Panc1 (cell line): ENCODE measurements around the gene KCNJ11. TPM values are rescaled to one million over a fixed set of nuclear protein-coding genes. Genes with fewer than 3 reads are reported as not detected.

ENCODE experiments used
- ATAC-seq: fragments of 200-7000 bp; cut with Tn5 transposase; 2 replicates; pipeline ENCODE4 v1.9.1; 2020; ENCODE audit warnings: mild to moderate bottlenecking, moderate library complexity
- BruUV-seq: library from RNA; stranded (reverse); fragments of 400-500 nt; replicated peaks from 2 replicates; lab custom pipeline; 2021; lab: Mats Ljungman, UMichigan
- CTCF ChIA-PET: fragments of 300-600 bp; sonication (Branson Sonifier 250); formaldehyde crosslinking; loops from one replicate; lab custom pipeline; 2022; ENCODE audit warnings: antibody characterized with exemption; lab: Charles Lee
- POLR2A ChIA-PET: fragments of 300-600 bp; sonication (Branson Sonifier 250); formaldehyde crosslinking; loops from one replicate; lab custom pipeline; 2022; ENCODE audit warnings: antibody characterized with exemption; lab: Charles Lee
- DNase-seq: peaks from one replicate; pipeline ENCODE4 v3.0.0-alpha.2; 2010; ENCODE audit warnings: low read depth, low spot score
- H3K27ac ChIP-seq: 2 replicates; pipeline ENCODE4 v1.5.1; 2011; ENCODE audit warnings: mild to moderate bottlenecking, low read length, inconsistent platforms
- H3K27me3 ChIP-seq: fragments of 200-500 bp; sonication (Bioruptor generic); 2 replicates; pipeline ENCODE4 v1.6.0; 2014; ENCODE audit warnings: low read length, inconsistent platforms; ENCODE audit not compliant: control insufficient read depth, insufficient read depth
- H3K36me3 ChIP-seq: fragments of 200-500 bp; sonication (Bioruptor generic); 2 replicates; pipeline ENCODE4 v1.5.1; 2014; ENCODE audit warnings: inconsistent platforms, mild to moderate bottlenecking, low read length, moderate library complexity; ENCODE audit not compliant: control insufficient read depth, insufficient read depth
- H3K4me1 ChIP-seq: 2 replicates; pipeline ENCODE4 v1.5.1; 2011; ENCODE audit warnings: inconsistent platforms, mild to moderate bottlenecking, low read length, moderate library complexity; ENCODE audit not compliant: control insufficient read depth, insufficient read depth
- H3K4me3 ChIP-seq, 2 experiments: 2 replicates each; pipeline ENCODE4 v1.5.1; 2011 to 2012; ENCODE audit warnings: low read depth in 2 of 2, low read length in 2 of 2, mild to moderate bottlenecking in 2 of 2, inconsistent platforms in 1 of 2, moderate library complexity in 1 of 2
- H3K9me3 ChIP-seq: fragments of 200-500 bp; sonication (Bioruptor generic); 2 replicates; pipeline ENCODE4 v1.5.1; 2014; ENCODE audit warnings: low read depth, mild to moderate bottlenecking, inconsistent platforms, low read length, moderate library complexity; ENCODE audit not compliant: control insufficient read depth, insufficient read depth
- POLR2AphosphoS5 ChIP-seq: IDR thresholded peaks from 2 replicates; pipeline ENCODE4 v1.6.1; 2012; ENCODE audit warnings: mild to moderate bottlenecking, low read depth, low read length, moderate library complexity
- REST ChIP-seq, 2 experiments: IDR thresholded peaks; 2 replicates each; pipeline ENCODE4 v1.6.1; 2011 to 2012; ENCODE audit warnings: low read depth in 2 of 2, control low read depth in 1 of 2, low read length in 1 of 2, mild to moderate bottlenecking in 1 of 2, moderate library complexity in 1 of 2; ENCODE audit not compliant: insufficient read depth in 1 of 2
- SIN3A ChIP-seq: IDR thresholded peaks from 2 replicates; pipeline ENCODE4 v1.6.1; 2012; ENCODE audit warnings: low read depth, mild to moderate bottlenecking, low read length, moderate library complexity, borderline replicate concordance; ENCODE audit not compliant: insufficient read depth
- TCF7L2 ChIP-seq: IDR thresholded peaks from 2 replicates; pipeline ENCODE4 v1.6.1; 2011; ENCODE audit warnings: mild to moderate bottlenecking, low read depth, low read length, inconsistent platforms
- in situ Hi-C: cut with HindIII; loops from 2 replicates; pipeline ENCODE4 v1.10.0; 2016; ENCODE audit warnings: low sequenced_read_pairs, low pct_unique_long_range_greater_than_20kb
- intact Hi-C: fragments of 100-400 bp; cut with micrococcal nuclease; formaldehyde crosslinking; loops from one replicate; pipeline ENCODE4 v1.10.0; 2022; ENCODE audit not compliant: unreplicated experiment
- total RNA-seq: library from RNA; stranded (reverse); gene quantifications from one replicate; pipeline ENCODE4 v1.2.1, GENCODE V29; 2021; ENCODE audit not compliant: unreplicated experiment
- TF ChIP-seq, protein P1 (sequence below): fragments of 450-650 bp; IDR thresholded peaks from 2 replicates; pipeline ENCODE4 v1.5.1; 2017; ENCODE audit warnings: mild to moderate bottlenecking

KCNJ11 gene
- total RNA-seq, 1 experiment from 2014 or later: 0.67 TPM

DNA sequence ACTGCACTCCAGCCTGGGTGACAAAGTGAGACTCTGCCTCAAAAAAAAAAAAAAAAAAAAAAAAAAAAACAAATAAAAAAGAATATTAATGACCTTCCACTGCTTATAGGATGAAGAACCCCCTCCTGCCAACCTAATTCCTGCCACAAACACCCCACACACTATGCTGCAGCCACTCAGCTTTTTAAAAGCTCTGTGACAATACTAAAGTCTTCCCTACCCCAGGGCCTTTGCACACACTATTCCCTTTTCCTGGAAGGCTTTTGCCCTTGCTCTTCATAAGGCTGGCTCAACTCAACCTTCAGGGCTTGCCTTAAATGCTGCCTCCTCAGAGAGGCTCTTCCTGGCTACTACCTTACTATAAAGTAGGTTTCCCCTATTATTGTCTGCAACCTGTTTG, 10.8 kb upstream of the KCNJ11 start:
- no peak overlapping the region for H3K27ac ChIP-seq
- intact Hi-C loops (no loop called here), in situ Hi-C loops (no loop called here)
- no peaks in the 10 kb centered on the region for H3K27me3 ChIP-seq
- BruUV-seq: no TSS peak
- CTCF ChIA-PET: no interaction called here
- TF ChIP-seq, protein P1, sequence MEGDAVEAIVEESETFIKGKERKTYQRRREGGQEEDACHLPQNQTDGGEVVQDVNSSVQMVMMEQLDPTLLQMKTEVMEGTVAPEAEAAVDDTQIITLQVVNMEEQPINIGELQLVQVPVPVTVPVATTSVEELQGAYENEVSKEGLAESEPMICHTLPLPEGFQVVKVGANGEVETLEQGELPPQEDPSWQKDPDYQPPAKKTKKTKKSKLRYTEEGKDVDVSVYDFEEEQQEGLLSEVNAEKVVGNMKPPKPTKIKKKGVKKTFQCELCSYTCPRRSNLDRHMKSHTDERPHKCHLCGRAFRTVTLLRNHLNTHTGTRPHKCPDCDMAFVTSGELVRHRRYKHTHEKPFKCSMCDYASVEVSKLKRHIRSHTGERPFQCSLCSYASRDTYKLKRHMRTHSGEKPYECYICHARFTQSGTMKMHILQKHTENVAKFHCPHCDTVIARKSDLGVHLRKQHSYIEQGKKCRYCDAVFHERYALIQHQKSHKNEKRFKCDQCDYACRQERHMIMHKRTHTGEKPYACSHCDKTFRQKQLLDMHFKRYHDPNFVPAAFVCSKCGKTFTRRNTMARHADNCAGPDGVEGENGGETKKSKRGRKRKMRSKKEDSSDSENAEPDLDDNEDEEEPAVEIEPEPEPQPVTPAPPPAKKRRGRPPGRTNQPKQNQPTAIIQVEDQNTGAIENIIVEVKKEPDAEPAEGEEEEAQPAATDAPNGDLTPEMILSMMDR: no peak
- TF ChIP-seq POLR2AphosphoS5 (no peak), TCF7L2 (no peak), REST (IDR thresholded peaks at IDR 0.05; ENCODE audit: insufficient read depth in 1 of 2, low read depth in 2 of 2, low read length in 1 of 2) (no peak), SIN3A (no peak)
- H3K4me3 ChIP-seq: no peak overlapping the region
- no peaks in the 10 kb centered on the region for H3K36me3 ChIP-seq
- ATAC-seq (no peak), DNase-seq (no peak)
- no peaks in the 10 kb centered on the region for H3K9me3 ChIP-seq
- POLR2A ChIA-PET: no interaction called here
- no peaks in the 10 kb centered on the region for H3K4me1 ChIP-seq

- Histone ChIP-seq H3K4me3 (no peak overlapping the region), H3K9me3 (no peaks in the 10 kb centered on the region), H3K36me3 (no peaks in the 10 kb centered on the region), H3K27me3 (no peaks in the 10 kb centered on the region), H3K27ac (no peak overlapping the region), H3K4me1 (no peaks in the 10 kb centered on the region)
- in situ Hi-C loops: no loop called here
- ATAC-seq (no peak), DNase-seq (no peak)
- TF ChIP-seq, protein P1: no peak
- TF ChIP-seq POLR2AphosphoS5 (no peak), REST (IDR thresholded peaks at IDR 0.05; ENCODE audit: insufficient read depth in 1 of 2, low read depth in 2 of 2, low read length in 1 of 2) (no peak), TCF7L2 (no peak)
- no TSS peak for BruUV-seq
- CTCF ChIA-PET: no interaction called here
- intact Hi-C loops: no loop called here
- POLR2A ChIA-PET: interaction anchor here (0.5 kb wide), 1 partner anchor 25 kb away, joined by 3 read pairs; no protein-coding TSS in a partner anchor
Measured at GRCh38 chr11:17397311-17398002, 9.0 kb upstream of the KCNJ11 start.
